GM19043 (cell line): ENCODE data around the gene CORO6.

Experiments used
- ATAC-seq: cut with Tn5 transposase; IDR thresholded peaks from one replicate; pipeline ENCODE4 v1.9.1; 2021; ENCODE audit warnings: low read depth; ENCODE audit not compliant: unreplicated experiment

CORO6 gene

DNA sequence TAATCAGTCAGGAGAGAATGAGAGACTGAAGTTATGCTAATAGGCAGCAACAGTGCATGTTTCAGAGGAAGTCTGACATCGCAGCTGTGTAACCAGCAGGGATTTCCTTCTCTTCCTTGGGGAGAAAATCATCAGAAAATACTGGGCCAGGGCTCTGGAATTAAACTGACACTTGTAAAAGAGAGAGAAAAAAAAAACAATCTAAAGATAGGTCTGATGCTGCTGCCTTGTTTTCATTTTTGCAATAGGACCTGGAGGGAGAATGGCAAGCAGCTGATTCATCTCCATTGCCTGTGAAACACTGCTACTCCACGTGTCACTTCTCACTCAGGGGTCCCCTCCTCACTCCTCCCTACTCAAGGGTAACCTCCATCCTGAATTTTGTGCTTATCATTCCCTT, 17.7 kb upstream of the CORO6 start:
- no peak for ATAC-seq

DNA sequence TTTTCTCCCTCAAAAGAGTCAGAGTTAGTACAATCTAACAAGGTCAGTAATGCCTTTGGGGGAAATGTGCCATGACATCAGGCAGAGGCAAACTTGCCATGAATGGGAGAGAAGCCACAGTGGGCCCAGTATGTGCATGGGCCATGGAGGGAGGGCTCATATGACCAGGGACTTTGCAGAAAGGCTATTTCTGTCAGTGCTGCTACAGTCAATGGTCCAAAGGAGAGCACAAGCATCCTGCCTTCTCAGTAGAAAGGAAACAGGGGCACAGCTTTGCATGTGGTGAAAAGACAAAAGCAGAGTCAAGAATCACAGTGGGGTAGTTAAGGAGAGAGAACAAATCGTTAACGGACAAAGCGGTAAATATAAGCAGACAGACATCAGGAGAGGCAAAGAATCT, 11.2 kb upstream of the CORO6 start:
- ATAC-seq: no peak

DNA sequence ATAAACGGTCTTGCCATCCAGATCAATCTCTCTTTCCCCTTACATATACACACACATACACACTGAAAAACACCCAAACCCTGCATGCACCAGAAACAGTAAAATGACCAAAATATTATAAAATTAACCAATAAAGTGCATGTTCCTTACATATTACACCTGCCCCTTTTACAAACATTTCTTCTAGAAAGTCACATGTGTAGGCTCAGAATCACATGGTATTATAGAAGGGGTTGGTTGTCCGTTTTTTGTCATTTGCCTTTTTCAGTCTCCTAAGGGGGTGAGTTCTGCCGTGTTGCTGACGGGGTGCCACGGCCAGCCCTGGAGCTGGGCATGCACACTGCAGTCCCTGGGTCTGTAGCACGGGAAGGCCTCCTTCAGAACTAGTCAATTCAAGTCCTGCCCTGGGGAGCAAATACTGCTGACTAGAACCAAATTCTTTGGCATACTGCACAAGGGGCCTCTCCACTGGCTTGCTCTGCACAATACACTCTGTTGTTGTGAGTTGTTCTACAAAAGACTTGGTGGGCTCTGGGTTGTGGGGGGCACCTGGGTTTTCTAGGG, 8.0 kb upstream of the CORO6 start:
- no peak for ATAC-seq

- ATAC-seq: no peak
These were observed 7.1 kb upstream of the CORO6 start for GRCh38 chr17:29629839-29630238.

DNA sequence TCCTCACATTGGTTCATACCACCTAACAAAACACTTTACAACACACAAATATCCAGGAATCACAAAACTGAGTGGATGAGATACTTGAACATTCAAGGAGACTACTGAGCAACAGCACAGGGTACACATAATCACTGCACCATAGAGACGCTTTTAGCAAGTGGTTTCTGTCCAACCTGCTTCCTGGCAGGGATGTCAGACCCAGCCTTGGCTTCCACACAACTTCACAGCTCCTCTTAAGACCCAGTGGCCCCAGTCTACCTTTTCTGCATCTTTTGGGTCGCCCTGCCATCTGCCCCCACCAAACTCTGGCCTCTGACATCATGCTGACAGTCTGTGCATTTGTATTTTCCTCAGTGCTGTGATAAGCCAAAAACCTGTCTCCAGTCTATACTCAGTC, 5.9 kb upstream of the CORO6 start:
- no peak for ATAC-seq

GRCh38 chr17:29627951-29628350, 5.2 kb upstream of the CORO6 start:
- no peak for ATAC-seq

GRCh38 chr17:29625037-29625750, 2.5 kb upstream of the CORO6 start:
- ATAC-seq: no peak

DNA sequence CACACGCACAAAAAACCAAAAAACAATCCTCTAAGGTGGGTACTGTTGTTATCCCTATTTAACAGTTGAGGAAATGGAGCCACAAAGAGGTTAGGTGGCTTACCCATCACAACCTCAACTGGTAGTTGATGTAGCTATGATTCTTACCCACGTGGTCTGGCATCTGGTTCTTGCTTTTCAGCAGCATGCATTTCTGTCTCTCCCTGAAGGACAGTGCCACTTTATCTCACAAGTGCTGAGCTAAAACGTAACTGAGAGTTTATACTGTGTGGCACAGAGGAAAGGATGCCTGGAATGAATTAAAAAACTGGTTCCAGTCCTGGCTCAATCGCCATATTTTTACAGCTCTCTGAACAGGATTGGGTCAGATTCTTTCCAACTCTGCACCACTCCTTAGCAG, 1.9 kb upstream of the CORO6 start:
- no peak for ATAC-seq

GRCh38 chr17:29623283-29623647, 553 bp upstream of the CORO6 start:
- no peak for ATAC-seq

GRCh38 chr17:29621751-29622194, 939 bp downstream of the CORO6 start:
- ATAC-seq: no peak

GRCh38 chr17:29620779-29621500, 1.8 kb downstream of the CORO6 start:
- ATAC-seq: no peak

- no peak for ATAC-seq
These were observed 2.4 kb downstream of the CORO6 start for GRCh38 chr17:29620271-29620670.

DNA sequence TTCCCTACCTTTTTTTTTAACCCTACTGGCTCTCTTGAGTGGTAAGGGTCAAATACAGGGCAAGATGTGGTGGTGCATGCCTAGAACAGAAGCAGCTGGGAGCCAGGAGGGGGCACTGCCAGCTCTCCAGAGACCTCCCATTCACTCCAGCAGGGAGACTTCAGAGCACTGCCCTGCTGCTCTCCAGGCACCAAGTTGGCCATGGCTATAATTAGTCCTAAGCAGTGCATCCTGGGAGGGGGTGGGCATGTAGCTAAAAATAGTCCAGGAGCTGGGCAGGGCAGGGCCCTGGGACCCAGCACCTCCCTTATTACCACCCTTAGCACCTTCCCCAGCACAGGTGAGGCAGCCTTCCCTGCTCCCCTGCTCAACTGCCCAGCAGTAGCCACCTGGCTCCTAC, 3.5 kb downstream of the CORO6 start:
- ATAC-seq: no peak

GRCh38 chr17:29618272-29619065, 4.2 kb downstream of the CORO6 start:
- ATAC-seq: no peak

DNA sequence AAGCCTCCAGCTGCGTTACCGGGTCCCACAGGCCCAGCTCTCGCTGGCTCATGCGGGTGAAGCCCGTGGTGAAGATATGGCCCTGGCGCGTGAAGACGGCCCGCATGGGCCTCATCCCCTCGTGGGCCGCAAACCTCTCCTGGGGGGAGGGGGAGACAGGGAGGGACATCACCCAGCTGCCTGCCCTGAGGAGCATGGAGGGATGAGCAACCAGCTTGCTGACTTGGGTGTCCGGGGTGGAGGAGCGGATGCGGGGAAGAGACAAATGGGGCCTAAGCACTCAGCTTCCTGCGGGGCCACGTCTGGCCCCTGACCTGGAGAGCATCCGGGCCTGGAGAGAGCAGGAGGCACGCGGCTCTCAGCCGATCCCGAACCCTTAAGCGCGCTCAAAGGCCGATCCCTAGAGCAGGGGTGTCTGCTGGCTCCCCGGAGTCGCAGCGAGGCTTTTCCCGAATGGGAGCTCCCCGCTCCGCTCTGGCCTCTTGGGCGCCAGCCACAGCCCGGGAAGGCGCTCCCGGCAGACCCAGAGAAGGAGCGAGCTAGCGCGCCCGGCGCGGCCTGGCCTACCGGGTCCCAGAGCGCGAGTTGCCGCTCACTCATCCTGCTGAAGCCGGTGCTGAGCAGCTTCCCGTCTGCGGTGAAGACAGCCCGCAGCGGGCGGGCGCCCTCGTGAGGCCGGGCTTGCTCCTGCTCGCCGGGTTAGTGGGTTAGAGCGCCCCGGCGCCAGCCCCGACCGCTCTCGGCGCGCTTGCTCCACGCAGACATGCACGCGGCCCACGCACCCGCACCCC, 5.0 kb downstream of the CORO6 start:
- ATAC-seq: no peak

DNA sequence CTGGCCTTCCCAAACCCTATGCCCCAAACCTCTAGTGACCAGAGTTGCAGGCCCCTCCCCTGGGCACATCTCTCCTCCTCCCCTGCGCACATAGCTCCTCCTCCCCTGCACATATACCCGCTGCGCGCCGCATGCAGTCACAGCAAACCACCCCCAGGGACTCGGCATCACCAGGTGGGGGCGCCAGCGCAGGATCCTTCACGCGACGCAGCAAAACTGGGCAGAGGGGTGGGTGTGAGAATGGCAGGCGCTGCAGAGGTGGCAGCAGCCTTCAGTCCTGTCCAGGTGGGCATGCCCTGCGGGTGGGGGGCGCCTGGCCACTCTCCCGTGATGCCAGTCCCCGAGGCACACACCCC, 5.6 kb downstream of the CORO6 start:
- peak; percentile 42 for ATAC-seq

DNA sequence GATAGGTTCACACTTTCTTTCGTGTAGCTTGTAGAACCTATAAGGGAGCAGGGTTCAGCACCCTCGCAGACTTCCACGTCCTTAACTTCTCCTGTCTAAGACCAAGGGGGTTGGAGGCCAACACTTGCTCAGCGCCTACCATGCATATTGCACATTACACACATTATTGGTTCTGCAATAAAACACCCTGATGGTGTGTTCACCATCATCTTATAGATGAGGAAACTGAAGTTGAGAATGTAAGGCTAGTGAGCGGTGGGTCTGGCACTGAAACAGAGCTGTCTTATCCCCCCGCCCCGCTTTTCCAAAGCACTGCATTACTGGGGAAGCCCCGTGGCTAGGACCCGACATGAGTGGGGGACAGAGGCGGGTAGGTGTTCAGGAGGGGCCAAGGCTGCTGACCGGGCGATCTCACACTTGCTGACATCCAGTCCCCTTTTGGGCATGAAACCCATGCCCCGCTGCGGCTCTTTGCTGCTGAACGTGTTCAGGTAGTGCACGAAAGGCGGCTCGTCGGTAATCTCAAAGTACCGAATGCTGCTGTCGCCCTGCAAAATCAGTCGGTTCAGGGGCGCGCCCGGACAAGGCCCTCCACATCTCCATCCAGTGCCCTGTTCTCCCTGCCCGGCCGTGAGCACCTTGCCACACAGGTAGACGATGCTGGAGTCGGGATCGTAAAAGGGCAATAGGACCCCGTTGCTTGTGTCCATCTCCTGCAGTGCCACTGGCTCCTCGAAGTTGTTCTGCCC, 6.2 kb downstream of the CORO6 start:
- ATAC-seq: no peak

DNA sequence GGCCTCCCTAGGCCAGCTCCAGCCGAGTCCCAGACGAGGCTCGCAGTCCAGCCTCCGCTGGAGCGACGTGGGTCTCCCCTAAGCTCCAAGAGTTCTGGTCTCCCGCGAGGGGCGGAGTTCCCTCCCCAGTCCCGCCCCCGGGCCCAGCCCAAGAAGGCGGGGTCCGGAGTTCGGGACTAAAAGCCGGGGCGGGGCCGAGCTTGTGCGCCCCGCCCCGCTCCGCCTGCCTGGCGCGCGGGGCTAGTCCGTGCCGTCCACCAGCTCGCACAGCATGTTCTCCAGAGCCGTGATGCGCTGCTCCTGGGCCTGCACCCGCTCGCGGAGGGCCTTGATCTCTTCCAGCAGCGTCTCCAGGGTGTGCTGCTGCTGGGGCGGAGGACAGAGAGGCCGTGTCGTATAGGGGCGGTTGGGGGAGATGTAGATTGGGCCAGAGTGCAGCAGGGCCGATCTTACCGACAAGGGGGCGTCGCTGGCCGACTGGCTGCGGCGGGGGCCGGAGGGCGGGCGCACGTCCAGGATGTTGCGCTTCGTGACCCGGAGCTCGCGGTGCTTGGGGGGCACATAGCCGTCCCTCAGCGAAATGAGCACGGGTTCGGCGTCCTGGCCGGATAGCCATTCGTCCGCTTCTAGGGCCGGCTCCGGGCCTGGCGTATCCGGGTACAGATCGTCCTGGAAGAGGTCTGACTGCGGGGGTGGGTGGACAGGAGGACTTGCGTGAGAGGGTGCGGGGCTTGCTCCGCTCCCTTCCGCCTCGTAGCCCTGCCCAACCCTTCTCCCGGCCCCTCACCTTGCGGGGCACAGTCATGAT, 7.0 kb downstream of the CORO6 start:
- no peak for ATAC-seq

DNA sequence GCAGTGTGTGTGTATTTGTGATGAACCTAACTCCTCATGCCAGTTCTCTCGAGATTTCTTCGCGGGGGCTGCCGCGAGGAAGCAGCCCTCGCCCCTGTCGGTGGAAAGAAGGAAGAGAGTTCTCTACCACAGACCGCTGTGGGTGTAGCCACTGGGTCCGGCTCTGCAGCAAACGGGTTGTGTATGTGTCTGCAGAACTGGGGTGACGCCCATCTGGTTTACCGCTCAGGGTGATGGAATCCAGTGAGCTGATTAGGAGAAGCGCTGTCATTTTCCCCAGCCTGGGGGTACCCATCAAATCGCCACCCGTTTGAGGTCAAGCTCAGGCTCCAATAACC, 7.7 kb downstream of the CORO6 start:
- no peak for ATAC-seq
